A673 (cell line): ENCODE results near the gene TMEM131L.

Experiments
- EZH2 ChIP-seq: fragments of 200-600 bp; sonication (generic); IDR thresholded peaks from 2 replicates; pipeline ENCODE4 v1.6.1; 2017; ENCODE audit warnings: borderline replicate concordance, low read depth, mild to moderate bottlenecking, mixed read lengths, antibody characterized with exemption, low read length; ENCODE audit not compliant: poor library complexity, severe bottlenecking
- TF ChIP-seq, protein P1 (sequence below): fragments of 300-800, 200-600 bp; sonication (generic); conservative IDR thresholded peaks from 2 replicates; pipeline ENCODE4 v1.5.1; 2017; ENCODE audit warnings: low read depth, mild to moderate bottlenecking, antibody characterized with exemption, low read length, moderate library complexity, mixed read lengths

DNA sequence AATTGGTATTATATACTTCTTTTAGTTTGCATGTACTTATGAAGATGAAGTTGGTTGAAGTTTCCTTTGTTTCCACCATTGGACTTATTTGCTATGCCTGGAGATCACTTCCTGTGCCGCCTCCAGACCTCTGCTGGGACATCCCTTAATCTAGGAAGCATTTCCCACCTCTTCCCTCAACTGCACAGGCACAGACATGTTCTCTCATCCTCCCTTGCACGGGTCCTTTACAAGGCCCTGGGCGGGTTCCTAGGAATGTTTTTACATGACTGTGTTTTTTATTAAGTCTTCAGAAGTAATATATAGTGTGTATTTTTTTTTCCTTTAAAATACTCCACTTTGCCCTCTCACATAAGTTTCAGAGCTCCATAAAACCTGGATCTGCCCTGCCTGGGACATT, 51.0 kb downstream of the TMEM131L start:
- TF ChIP-seq, protein P1, sequence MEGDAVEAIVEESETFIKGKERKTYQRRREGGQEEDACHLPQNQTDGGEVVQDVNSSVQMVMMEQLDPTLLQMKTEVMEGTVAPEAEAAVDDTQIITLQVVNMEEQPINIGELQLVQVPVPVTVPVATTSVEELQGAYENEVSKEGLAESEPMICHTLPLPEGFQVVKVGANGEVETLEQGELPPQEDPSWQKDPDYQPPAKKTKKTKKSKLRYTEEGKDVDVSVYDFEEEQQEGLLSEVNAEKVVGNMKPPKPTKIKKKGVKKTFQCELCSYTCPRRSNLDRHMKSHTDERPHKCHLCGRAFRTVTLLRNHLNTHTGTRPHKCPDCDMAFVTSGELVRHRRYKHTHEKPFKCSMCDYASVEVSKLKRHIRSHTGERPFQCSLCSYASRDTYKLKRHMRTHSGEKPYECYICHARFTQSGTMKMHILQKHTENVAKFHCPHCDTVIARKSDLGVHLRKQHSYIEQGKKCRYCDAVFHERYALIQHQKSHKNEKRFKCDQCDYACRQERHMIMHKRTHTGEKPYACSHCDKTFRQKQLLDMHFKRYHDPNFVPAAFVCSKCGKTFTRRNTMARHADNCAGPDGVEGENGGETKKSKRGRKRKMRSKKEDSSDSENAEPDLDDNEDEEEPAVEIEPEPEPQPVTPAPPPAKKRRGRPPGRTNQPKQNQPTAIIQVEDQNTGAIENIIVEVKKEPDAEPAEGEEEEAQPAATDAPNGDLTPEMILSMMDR: no peak
- no peak for TF ChIP-seq EZH2
